Right lobe of liver (tissue), 4 donors: ENCODE measurements around the gene AUNIP.

Experiments used
- CTCF ChIP-seq, 4 donors: fragments of 200-600 bp in 3 of 4; fragments of 450-650 bp in 1 of 4; IDR thresholded peaks; one replicate each; pipeline versions ENCODE4 v1.5.1 to v1.8.0; 2016 to 2022; ENCODE audit warnings: antibody characterized with exemption in 4 of 4, mild to moderate bottlenecking in 2 of 4
- POLR2A ChIP-seq: fragments of 450-650 bp; IDR thresholded peaks from one replicate; pipeline ENCODE4 v1.6.1; 2017; ENCODE audit warnings: antibody characterized with exemption, mild to moderate bottlenecking
- donor health status: DM: no; HTN: no; CAD: no.
- donor health status: DM: no; HTN: no; CAD: no.
- donor health status: DM: no; HTN: yes; CAD: no.

GRCh38 chr1:25871704-25872494 lies 12.6 kb upstream of the AUNIP start:
- TF ChIP-seq CTCF (IDR thresholded peaks at IDR 0.05) (no peak), POLR2A (no peak)
